Activated T-cell treated with anti-CD3 and anti-CD28 coated beads, Interleukin-2, amount 50 U/mL, for 24 hours (primary cell): ENCODE results near the gene NFATC2.
A peak's percentile ranks its signal among the peaks of the same experiment; 100 is the strongest.

ENCODE experiments used
- DNase-seq: peaks from one replicate; pipeline ENCODE4 v3.0.0-alpha.2; 2020
- H3K27ac Mint-ChIP-seq: 2 replicates; pipeline ENCODE4 v1.8.0; 2020; ENCODE audit warnings: mild to moderate bottlenecking, mixed read lengths
- H3K27me3 Mint-ChIP-seq: 2 replicates; pipeline ENCODE4 v1.8.0; 2020; ENCODE audit warnings: mixed read lengths
- H3K36me3 Mint-ChIP-seq: 2 replicates; pipeline ENCODE4 v1.8.0; 2020; ENCODE audit warnings: low read depth, mixed read lengths
- H3K4me1 Mint-ChIP-seq: 2 replicates; pipeline ENCODE4 v1.8.0; 2020; ENCODE audit warnings: low read depth, mixed read lengths
- H3K4me3 Mint-ChIP-seq: 2 replicates; pipeline ENCODE4 v1.8.0; 2020; ENCODE audit warnings: mild to moderate bottlenecking, moderate library complexity, mixed read lengths
- H3K9me3 Mint-ChIP-seq: 2 replicates; pipeline ENCODE4 v1.8.0; 2020; ENCODE audit warnings: mixed read lengths

NFATC2 gene

GRCh38 chr20:51542571-51543421 lies at the start of gene NFATC2:
Gene NFATC2 (minus strand): TSS chr20:51542719. CDS start chr20:51542499, 220 bp downstream.
- peaks cover 40% of the 10 kb centered on the region for H3K36me3 Mint-ChIP-seq
- DNase-seq, result no peak
- peak within 1 kb of the TSS; percentile 96 for H3K4me3 Mint-ChIP-seq
- peaks cover 38% of the 10 kb centered on the region for H3K4me1 Mint-ChIP-seq
- H3K27me3 Mint-ChIP-seq, result no peaks in the 10 kb centered on the region
- H3K9me3 Mint-ChIP-seq, result no peaks in the 10 kb centered on the region
- peak within 1 kb of the TSS; percentile 99 for H3K27ac Mint-ChIP-seq

- Mint-ChIP-seq H3K36me3 (no peaks in the 10 kb centered on the region), H3K27ac (no peak overlapping the region)
Observed at GRCh38 chr20:51591871-51592270, 49.4 kb upstream of the NFATC2 start.

GRCh38 chr20:51588762-51589161 lies 46.2 kb upstream of the NFATC2 start:
- Mint-ChIP-seq H3K9me3 (no peaks in the 10 kb centered on the region), H3K4me1 (peaks cover 12% of the 10 kb centered on the region), H3K27me3 (no peaks in the 10 kb centered on the region), H3K4me3 (no peak overlapping the region), H3K36me3 (no peaks in the 10 kb centered on the region), H3K27ac (no peak overlapping the region)
- no peak for DNase-seq

More at GRCh38 chr20:51591871-51592270, 49.4 kb upstream of the NFATC2 start:
- H3K27me3 Mint-ChIP-seq, result no peaks in the 10 kb centered on the region
- H3K4me1 Mint-ChIP-seq, result peaks cover 30% of the 10 kb centered on the region
- H3K4me3 Mint-ChIP-seq, result no peak overlapping the region
- H3K9me3 Mint-ChIP-seq, result no peaks in the 10 kb centered on the region
- DNase-seq, result no peak

- Mint-ChIP-seq H3K36me3 (no peaks in the 10 kb centered on the region), H3K27ac (no peak overlapping the region), H3K4me1 (peaks cover 8% of the 10 kb centered on the region), H3K27me3 (no peaks in the 10 kb centered on the region), H3K4me3 (no peak overlapping the region), H3K9me3 (no peaks in the 10 kb centered on the region)
- DNase-seq, result no peak
Observed at GRCh38 chr20:51587145-51587544, 44.6 kb upstream of the NFATC2 start.

GRCh38 chr20:51586005-51586440 lies 43.5 kb upstream of the NFATC2 start:
- H3K36me3 Mint-ChIP-seq, result no peaks in the 10 kb centered on the region
- H3K4me3 Mint-ChIP-seq, result no peak overlapping the region

GRCh38 chr20:51585148-51585547 lies 42.6 kb upstream of the NFATC2 start:
- Mint-ChIP-seq H3K4me3 (no peak overlapping the region), H3K27ac (no peak overlapping the region), H3K27me3 (no peaks in the 10 kb centered on the region), H3K36me3 (no peaks in the 10 kb centered on the region), H3K9me3 (no peaks in the 10 kb centered on the region), H3K4me1 (peaks cover 8% of the 10 kb centered on the region)
- DNase-seq, result no peak

More at GRCh38 chr20:51586005-51586440, 43.5 kb upstream of the NFATC2 start:
- no peaks in the 10 kb centered on the region for H3K9me3 Mint-ChIP-seq
- peaks cover 8% of the 10 kb centered on the region for H3K4me1 Mint-ChIP-seq
- H3K27me3 Mint-ChIP-seq, result no peaks in the 10 kb centered on the region
- H3K27ac Mint-ChIP-seq, result no peak overlapping the region
- DNase-seq, result no peak

- peaks cover 8% of the 10 kb centered on the region for H3K4me1 Mint-ChIP-seq
- no peak for DNase-seq
- no peaks in the 10 kb centered on the region for H3K27me3 Mint-ChIP-seq
- H3K27ac Mint-ChIP-seq, result no peak overlapping the region
- no peaks in the 10 kb centered on the region for H3K9me3 Mint-ChIP-seq
- H3K4me3 Mint-ChIP-seq, result no peak overlapping the region
- no peaks in the 10 kb centered on the region for H3K36me3 Mint-ChIP-seq
Observed at GRCh38 chr20:51584737-51585136, 42.2 kb upstream of the NFATC2 start.

- Mint-ChIP-seq H3K4me3 (no peak overlapping the region), H3K36me3 (no peaks in the 10 kb centered on the region), H3K9me3 (no peaks in the 10 kb centered on the region), H3K4me1 (peaks cover 8% of the 10 kb centered on the region), H3K27ac (no peak overlapping the region), H3K27me3 (no peaks in the 10 kb centered on the region)
- no peak for DNase-seq
Observed at GRCh38 chr20:51584116-51584515, 41.6 kb upstream of the NFATC2 start.

GRCh38 chr20:51583499-51583898 lies 41.0 kb upstream of the NFATC2 start:
- Mint-ChIP-seq H3K9me3 (no peaks in the 10 kb centered on the region), H3K36me3 (no peaks in the 10 kb centered on the region), H3K27me3 (no peaks in the 10 kb centered on the region), H3K4me3 (no peak overlapping the region), H3K4me1 (peaks cover 8% of the 10 kb centered on the region), H3K27ac (no peak overlapping the region)
- no peak for DNase-seq

- no peak for DNase-seq
- H3K27ac Mint-ChIP-seq, result no peak overlapping the region
- no peaks in the 10 kb centered on the region for H3K27me3 Mint-ChIP-seq
- no peaks in the 10 kb centered on the region for H3K36me3 Mint-ChIP-seq
- H3K4me3 Mint-ChIP-seq, result no peak overlapping the region
- no peaks in the 10 kb centered on the region for H3K9me3 Mint-ChIP-seq
- H3K4me1 Mint-ChIP-seq, result peaks cover 8% of the 10 kb centered on the region
Observed at GRCh38 chr20:51583073-51583472, 40.6 kb upstream of the NFATC2 start.

GRCh38 chr20:51581571-51581970 lies 39.1 kb upstream of the NFATC2 start:
- Mint-ChIP-seq H3K27me3 (no peaks in the 10 kb centered on the region), H3K4me3 (no peak overlapping the region), H3K27ac (no peak overlapping the region), H3K9me3 (no peaks in the 10 kb centered on the region), H3K4me1 (peaks cover 8% of the 10 kb centered on the region), H3K36me3 (no peaks in the 10 kb centered on the region)
- DNase-seq, result no peak

GRCh38 chr20:51579137-51579536 lies 36.6 kb upstream of the NFATC2 start:
- Mint-ChIP-seq H3K36me3 (peaks cover 3% of the 10 kb centered on the region), H3K27ac (no peak overlapping the region), H3K4me3 (no peak overlapping the region), H3K9me3 (peaks cover 6% of the 10 kb centered on the region), H3K27me3 (no peaks in the 10 kb centered on the region), H3K4me1 (peaks cover 13% of the 10 kb centered on the region)
- no peak for DNase-seq

- no peaks in the 10 kb centered on the region for H3K27me3 Mint-ChIP-seq
- H3K36me3 Mint-ChIP-seq, result peaks cover 3% of the 10 kb centered on the region
- H3K9me3 Mint-ChIP-seq, result peaks cover 6% of the 10 kb centered on the region
- no peak for DNase-seq
- no peak overlapping the region for H3K27ac Mint-ChIP-seq
- no peak overlapping the region for H3K4me3 Mint-ChIP-seq
- H3K4me1 Mint-ChIP-seq, result peaks cover 18% of the 10 kb centered on the region
Observed at GRCh38 chr20:51578145-51578459, 35.6 kb upstream of the NFATC2 start.

- peaks cover 3% of the 10 kb centered on the region for H3K36me3 Mint-ChIP-seq
- H3K27ac Mint-ChIP-seq, result no peak overlapping the region
- no peak overlapping the region for H3K4me3 Mint-ChIP-seq
- peaks cover 18% of the 10 kb centered on the region for H3K4me1 Mint-ChIP-seq
- H3K27me3 Mint-ChIP-seq, result no peaks in the 10 kb centered on the region
- peaks cover 6% of the 10 kb centered on the region for H3K9me3 Mint-ChIP-seq
- DNase-seq, result no peak
Observed at GRCh38 chr20:51577432-51578144, 35.1 kb upstream of the NFATC2 start.

GRCh38 chr20:51575486-51575885 lies 33.0 kb upstream of the NFATC2 start:
- Mint-ChIP-seq H3K9me3 (peaks cover 6% of the 10 kb centered on the region), H3K4me1 (peaks cover 18% of the 10 kb centered on the region), H3K27ac (no peak overlapping the region), H3K4me3 (no peak overlapping the region), H3K36me3 (peaks cover 3% of the 10 kb centered on the region), H3K27me3 (no peaks in the 10 kb centered on the region)
- no peak for DNase-seq
